Ovary (tissue), 9 donors: Measurements from ENCODE around the gene DAGLA. TPM values are rescaled to one million over a fixed set of nuclear protein-coding genes. Genes with fewer than 3 reads are reported as not detected.

Experiments used
- DNase-seq, 5 donors: peaks; one replicate each; pipeline ENCODE4 v3.0.0-alpha.2; 2019 to 2020
- H3K27ac ChIP-seq, 2 donors: fragments of 200-600 bp; one replicate each; pipeline versions ENCODE4 v1.5.1 to v1.8.0; 2019 to 2022
- H3K27me3 ChIP-seq: fragments of 200-600 bp; one replicate; pipeline ENCODE4 v1.8.0; 2022
- H3K36me3 ChIP-seq: fragments of 200-600 bp; sonication (generic); one replicate; pipeline ENCODE4 v1.5.1; 2019
- H3K4me1 ChIP-seq: one replicate; pipeline ENCODE4 v1.8.1; 2013; ENCODE audit warnings: mild to moderate bottlenecking, moderate library complexity; ENCODE audit not compliant: insufficient read depth
- H3K4me3 ChIP-seq: fragments of 200-600 bp; sonication (generic); one replicate; pipeline ENCODE4 v1.5.1; 2017
- H3K9me3 ChIP-seq, 2 donors: fragments of 200-600 bp in 1 of 2; sonication (generic) in 1 of 2; one replicate each; pipeline versions ENCODE4 v1.5.1 to v1.8.1; 2013 to 2019; ENCODE audit warnings: mild to moderate bottlenecking in 1 of 2, moderate library complexity in 1 of 2
- CTCF ChIP-seq, 3 donors: fragments of 450-650 bp in 2 of 3; fragments of 200-600 bp in 1 of 3; IDR thresholded peaks; one replicate each; pipeline versions ENCODE4 v1.5.1 to v1.8.0; 2016 to 2022; ENCODE audit warnings: antibody characterized with exemption in 3 of 3, mild to moderate bottlenecking in 1 of 3
- EP300 ChIP-seq: sonication (generic); formaldehyde crosslinking; IDR thresholded peaks from one replicate; pipeline ENCODE4 v1.6.1; 2017; ENCODE audit warnings: antibody characterized with exemption
- POLR2A ChIP-seq: fragments of 450-650 bp; IDR thresholded peaks from one replicate; pipeline ENCODE4 v1.6.1; 2017; ENCODE audit warnings: antibody characterized with exemption, mild to moderate bottlenecking, moderate library complexity
- WGBS, 3 donors: extraction: QIAGEN DNeasy Blood & Tissue Kit in 1 of 3; methylation state at CpG; one replicate each; pipeline versions ENCODE4 v1.1.5 to v1.1.7; 2013 to 2017; 5-methylcytosine and 5-hydroxymethylcytosine counted together
- intact Hi-C, 4 donors: fragments of 100-400 bp; cut with DNase I; formaldehyde crosslinking; loops; one replicate each; pipeline versions ENCODE4 v1.11.0 to v1.15.1; 2022 to 2023
- polyA plus RNA-seq, 2 donors: library from polyadenylated mRNA; stranded (reverse); fragments of 200-250 nt in 1 of 2; fragments of 350-450 nt in 1 of 2; fragmentation: Illumina TruSeq in 1 of 2; extraction: RNeasy Lipid Tissue Mini Kit (QIAGEN cat#74804) in 1 of 2; gene quantifications; one replicate each; pipeline ENCODE4 v1.2.3, GENCODE V29; 2013 to 2014
- total RNA-seq, 7 donors: library from RNA; depleted of rRNA in 2 of 7; stranded (reverse); fragments of >200 nt in 2 of 7; fragmentation: NEBNext Ultra II Directional in 3 of 7; extraction: Animal tissue kit (Norgen Biotek cat#: 25700) in 3 of 7; gene quantifications; one replicate each; pipeline versions ENCODE4 v1.1.0 to v1.2.4, GENCODE V29; 2016 to 2023
- donor health status: DM: no; HTN: no; CAD: no; lungs with moderate emphysema.
- donor health status: DM: no; HTN: no; CAD: no.
- donor health status: Bipolar disorder and iron deficiency.
- donor health status: DM: yes; HTN: yes; CAD: no.
- donor health status: DM: no; HTN: no; CAD: no.
- donor health status: DM: yes; HTN: yes; CAD: no.

The DAGLA gene
- total and polyA plus RNA-seq, 9 donors, result 0.40 to 4.4 (median 1.5) TPM

- Histone ChIP-seq H3K9me3 (no peaks in the 10 kb centered on the region), H3K27ac (peak within 1 kb of the TSS; percentile 85 to 90), H3K4me1 (peaks cover 5% of the 10 kb centered on the region), H3K27me3 (no peaks in the 10 kb centered on the region), H3K4me3 (peak within 1 kb of the TSS; percentile 65), H3K36me3 (no peaks in the 10 kb centered on the region)
- peak; percentile 85 for TF ChIP-seq POLR2A
- TF ChIP-seq CTCF (IDR thresholded peaks at IDR 0.05), result peak in 2 of 3 donors; percentile 31 to 56
- no peak for TF ChIP-seq EP300
- intact Hi-C loops, result loop anchor here in 2 of 4 donors (1.0 to 10.0 kb wide), 4 partner anchors 40 to 315 kb away; partner anchors contain the start of genes FADS3 (in 1 of the 2) and MYRF (in 1 of the 2)
- DNase-seq, result peak; percentile 85 to 91 (median 87)
- 0% methylated on average over 57 to 61 of the region's 61 CpGs for WGBS, 3 donors
Observed at GRCh38 chr11:61792310-61793082, 112.3 kb downstream of the DAGLA start, which contains the start of the genes FEN1 and TMEM258. FEN1 (plus strand) TSS chr11:61792911; CDS start chr11:61795362, 2,451 bp downstream. TMEM258 (minus strand) TSS chr11:61792599; CDS start chr11:61792558, 41 bp downstream.

- no peaks in the 10 kb centered on the region for H3K9me3 ChIP-seq
- peaks cover 5% of the 10 kb centered on the region for H3K4me1 ChIP-seq
- intact Hi-C loops, result loop anchor here in 2 of 4 donors (5.0 to 10.0 kb wide), 3 partner anchors 99 to 314 kb away; partner anchors contain the start of gene FADS3 (in 1 of the 2)
- H3K36me3 ChIP-seq, result no peaks in the 10 kb centered on the region
- peak overlapping the region; percentile 85 to 90 for H3K27ac ChIP-seq
- DNase-seq, result no peak
- TF ChIP-seq EP300, result no peak
- no peak for TF ChIP-seq CTCF (IDR thresholded peaks at IDR 0.05)
- no peak for TF ChIP-seq POLR2A
- peak overlapping the region; percentile 65 for H3K4me3 ChIP-seq
- 1 to 2% (median 2%) methylated on average over 29 of the region's 29 CpGs for WGBS, 3 donors
- H3K27me3 ChIP-seq, result no peaks in the 10 kb centered on the region
Observed at GRCh38 chr11:61793083-61793828, 113.1 kb downstream of the DAGLA start.

- Histone ChIP-seq H3K36me3 (no peaks in the 10 kb centered on the region), H3K4me1 (peaks cover 5% of the 10 kb centered on the region), H3K9me3 (no peaks in the 10 kb centered on the region), H3K4me3 (no peak overlapping the region), H3K27ac (no peak overlapping the region), H3K27me3 (no peaks in the 10 kb centered on the region)
- DNase-seq, result no peak
- 36 to 56% (median 44%) methylated on average over 3 of the region's 3 CpGs for WGBS, 3 donors
- intact Hi-C loops, result loop anchor here in 2 of 4 donors (5.0 to 10.0 kb wide), 3 partner anchors 98 to 313 kb away; partner anchors contain the start of gene FADS3 (in 1 of the 2)
- TF ChIP-seq CTCF (IDR thresholded peaks at IDR 0.05) (no peak), POLR2A (no peak), EP300 (no peak)
Observed at GRCh38 chr11:61793829-61794204, 113.6 kb downstream of the DAGLA start.

GRCh38 chr11:61794579-61794978 is 114.4 kb downstream of the DAGLA start:
- Histone ChIP-seq H3K36me3 (no peaks in the 10 kb centered on the region), H3K4me1 (peaks cover 5% of the 10 kb centered on the region), H3K9me3 (no peaks in the 10 kb centered on the region), H3K27ac (no peak overlapping the region), H3K4me3 (no peak overlapping the region), H3K27me3 (no peaks in the 10 kb centered on the region)
- no peak for DNase-seq
- WGBS, 3 donors, result 78 to 83% (median 82%) methylated on average over 4 of the region's 4 CpGs
- intact Hi-C loops, result loop anchor here in 2 of 4 donors (5.0 to 10.0 kb wide), 3 partner anchors 98 to 313 kb away; partner anchors contain the start of gene FADS3 (in 1 of the 2)
- no peak for TF ChIP-seq POLR2A
- no peak for TF ChIP-seq EP300
- no peak for TF ChIP-seq CTCF (IDR thresholded peaks at IDR 0.05)
